ENCODE data around the gene MAGED1.

- no peak for TF ChIP-seq CTCF (IDR thresholded peaks at IDR 0.05; ENCODE audit: low read depth, low read length, poor library complexity, severe bottlenecking)
- TF ChIP-seq EZH2phosphoT487 (IDR thresholded peaks at IDR 0.05; ENCODE audit: borderline replicate concordance, low read length) = no peak
These were observed 40.8 kb upstream of the MAGED1 start for GRCh38 chrX:51852621-51853020.
